ENCODE measurements around the gene STAT4.

Gene STAT4

DNA sequence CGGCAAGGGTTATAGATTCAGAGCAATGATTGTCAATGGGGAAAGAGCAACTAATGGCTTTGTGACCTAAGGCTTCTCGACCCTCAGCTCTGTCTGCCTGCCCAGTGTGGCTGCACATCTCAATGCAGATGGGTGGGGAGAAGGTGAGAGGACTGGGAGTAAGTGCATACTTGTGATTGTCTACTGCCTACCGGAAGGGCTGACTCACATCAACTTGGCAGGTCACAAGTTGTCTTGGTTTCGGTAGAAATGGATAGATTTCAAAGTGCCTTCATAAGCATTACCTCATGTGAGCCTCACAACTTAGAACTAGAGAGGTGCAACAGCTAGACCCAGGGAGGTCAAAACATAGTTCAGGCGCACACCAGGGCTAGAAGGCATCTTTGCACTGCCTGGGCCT, 166.2 kb downstream of the STAT4 start:
- H3K27me3 ChIP-seq (ENCODE audit: control insufficient read depth, insufficient read depth, low read length): no peaks in the 10 kb centered on the region
- H2AFZ ChIP-seq: no peak overlapping the region
- H3K36me3 ChIP-seq (ENCODE audit: control insufficient read depth, insufficient read depth, low read length): no peaks in the 10 kb centered on the region
- no peak overlapping the region for H3K4me3 ChIP-seq (ENCODE audit: low read depth, low read length)
- H3K4me1 ChIP-seq: peaks cover 25% of the 10 kb centered on the region
- no peak overlapping the region for H3K4me2 ChIP-seq (ENCODE audit: low read length)
- TF ChIP-seq, protein P1, sequence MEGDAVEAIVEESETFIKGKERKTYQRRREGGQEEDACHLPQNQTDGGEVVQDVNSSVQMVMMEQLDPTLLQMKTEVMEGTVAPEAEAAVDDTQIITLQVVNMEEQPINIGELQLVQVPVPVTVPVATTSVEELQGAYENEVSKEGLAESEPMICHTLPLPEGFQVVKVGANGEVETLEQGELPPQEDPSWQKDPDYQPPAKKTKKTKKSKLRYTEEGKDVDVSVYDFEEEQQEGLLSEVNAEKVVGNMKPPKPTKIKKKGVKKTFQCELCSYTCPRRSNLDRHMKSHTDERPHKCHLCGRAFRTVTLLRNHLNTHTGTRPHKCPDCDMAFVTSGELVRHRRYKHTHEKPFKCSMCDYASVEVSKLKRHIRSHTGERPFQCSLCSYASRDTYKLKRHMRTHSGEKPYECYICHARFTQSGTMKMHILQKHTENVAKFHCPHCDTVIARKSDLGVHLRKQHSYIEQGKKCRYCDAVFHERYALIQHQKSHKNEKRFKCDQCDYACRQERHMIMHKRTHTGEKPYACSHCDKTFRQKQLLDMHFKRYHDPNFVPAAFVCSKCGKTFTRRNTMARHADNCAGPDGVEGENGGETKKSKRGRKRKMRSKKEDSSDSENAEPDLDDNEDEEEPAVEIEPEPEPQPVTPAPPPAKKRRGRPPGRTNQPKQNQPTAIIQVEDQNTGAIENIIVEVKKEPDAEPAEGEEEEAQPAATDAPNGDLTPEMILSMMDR (IDR thresholded peaks at IDR 0.05): no peak
- no peak overlapping the region for H3K9ac ChIP-seq
- no peak overlapping the region for H3K27ac ChIP-seq
- H3K9me3 ChIP-seq (ENCODE audit: control insufficient read depth, low read length): no peaks in the 10 kb centered on the region
- H3K79me2 ChIP-seq: no peaks in the 10 kb centered on the region

GRCh38 chr2:190982262-190983034, 168.3 kb downstream of the STAT4 start:
- no peak overlapping the region for H2AFZ ChIP-seq
- peaks cover 3% of the 10 kb centered on the region for H3K36me3 ChIP-seq (ENCODE audit: control insufficient read depth, insufficient read depth, low read length)
- H3K79me2 ChIP-seq: no peaks in the 10 kb centered on the region
- H3K4me3 ChIP-seq (ENCODE audit: low read depth, low read length): no peak overlapping the region
- no peaks in the 10 kb centered on the region for H3K9me3 ChIP-seq (ENCODE audit: control insufficient read depth, low read length)
- H3K4me2 ChIP-seq (ENCODE audit: low read length): no peak overlapping the region
- peaks cover 43% of the 10 kb centered on the region for H3K4me1 ChIP-seq
- H3K27ac ChIP-seq: no peak overlapping the region
- H3K9ac ChIP-seq: no peak overlapping the region
- H3K27me3 ChIP-seq (ENCODE audit: control insufficient read depth, insufficient read depth, low read length): no peaks in the 10 kb centered on the region
- TF ChIP-seq, protein P1 (IDR thresholded peaks at IDR 0.05): no peak

GRCh38 chr2:190981733-190982132, 169.1 kb downstream of the STAT4 start:
- H3K4me3 ChIP-seq (ENCODE audit: low read depth, low read length): no peak overlapping the region
- peaks cover 3% of the 10 kb centered on the region for H3K36me3 ChIP-seq (ENCODE audit: control insufficient read depth, insufficient read depth, low read length)
- H3K27ac ChIP-seq: peak overlapping the region; percentile 90
- no peak overlapping the region for H3K4me2 ChIP-seq (ENCODE audit: low read length)
- H3K79me2 ChIP-seq: no peaks in the 10 kb centered on the region
- H3K9me3 ChIP-seq (ENCODE audit: control insufficient read depth, low read length): no peaks in the 10 kb centered on the region
- TF ChIP-seq, protein P1 (IDR thresholded peaks at IDR 0.05): no peak
- H3K9ac ChIP-seq: no peak overlapping the region
- peaks cover 43% of the 10 kb centered on the region for H3K4me1 ChIP-seq
- H2AFZ ChIP-seq: peak overlapping the region; percentile 79
- no peaks in the 10 kb centered on the region for H3K27me3 ChIP-seq (ENCODE audit: control insufficient read depth, insufficient read depth, low read length)

GRCh38 chr2:190981333-190981732, 169.5 kb downstream of the STAT4 start:
- Histone ChIP-seq H3K4me3 (ENCODE audit: low read depth, low read length) (no peak overlapping the region), H3K27me3 (ENCODE audit: control insufficient read depth, insufficient read depth, low read length) (no peaks in the 10 kb centered on the region), H3K79me2 (no peaks in the 10 kb centered on the region), H3K4me1 (peaks cover 43% of the 10 kb centered on the region), H2AFZ (peak overlapping the region; percentile 79), H3K9ac (no peak overlapping the region), H3K9me3 (ENCODE audit: control insufficient read depth, low read length) (no peaks in the 10 kb centered on the region), H3K27ac (peak overlapping the region; percentile 90), H3K4me2 (ENCODE audit: low read length) (no peak overlapping the region), H3K36me3 (ENCODE audit: control insufficient read depth, insufficient read depth, low read length) (peaks cover 3% of the 10 kb centered on the region)
- TF ChIP-seq, protein P1 (IDR thresholded peaks at IDR 0.05): no peak

Data from parathyroid adenoma (tissue), 2 donors.